OCI-LY7 (cell line): ENCODE results near the gene TP53AIP1. TPM values are rescaled to one million over a fixed set of nuclear protein-coding genes. Genes with fewer than 3 reads are reported as not detected.

Source experiments
- BruUV-seq: library from RNA; stranded (reverse); fragments of 400-500 nt; replicated peaks from 2 replicates; lab custom pipeline; 2021; lab: Mats Ljungman, UMichigan
- CTCF ChIA-PET: fragments of 300-600 bp; sonication (Branson Sonifier 250); formaldehyde crosslinking; loops from one replicate; lab custom pipeline; 2022; ENCODE audit warnings: antibody characterized with exemption; ENCODE audit not compliant: unreplicated experiment; lab: Charles Lee
- POLR2A ChIA-PET: fragments of 300-600 bp; sonication (Branson Sonifier 250); formaldehyde crosslinking; loops from one replicate; lab custom pipeline; 2022; ENCODE audit warnings: antibody characterized with exemption; lab: Charles Lee
- DNase-seq: peaks from one replicate; pipeline ENCODE4 v3.0.0-alpha.2; 2015; ENCODE audit warnings: low spot score
- H2AFZ ChIP-seq: fragments of 200-600 bp; sonication (generic), shearing (Covaris generic); 2 replicates; pipeline ENCODE4 v1.6.1; 2014; ENCODE audit warnings: mild to moderate bottlenecking, antibody characterized with exemption, low read length, moderate library complexity
- H3K27ac ChIP-seq: fragments of 200-600 bp; sonication (generic); 2 replicates; pipeline ENCODE4 v1.5.1; 2014; ENCODE audit warnings: mixed run types, low read depth, mild to moderate bottlenecking, moderate library complexity, low read length, inconsistent platforms; ENCODE audit not compliant: poor library complexity, severe bottlenecking
- H3K36me3 ChIP-seq: fragments of 200-600 bp; sonication (generic); 2 replicates; pipeline ENCODE4 v1.6.1; 2014; ENCODE audit warnings: mild to moderate bottlenecking, antibody characterized with exemption, low read length, moderate library complexity, mixed read lengths; ENCODE audit not compliant: insufficient read depth
- H3K4me1 ChIP-seq: fragments of 200-600 bp; sonication (generic); 2 replicates; pipeline ENCODE4 v1.5.1; 2014; ENCODE audit warnings: mild to moderate bottlenecking, low read length; ENCODE audit not compliant: insufficient read depth, poor library complexity, severe bottlenecking
- H3K4me2 ChIP-seq: fragments of 200-600 bp; sonication (generic); 2 replicates; pipeline ENCODE4 v1.6.1; 2014; ENCODE audit warnings: mild to moderate bottlenecking, low read length
- H3K4me3 ChIP-seq: fragments of 200-600 bp; sonication (generic); 2 replicates; pipeline ENCODE4 v1.5.1; 2014; ENCODE audit warnings: mild to moderate bottlenecking, low read depth, low read length; ENCODE audit not compliant: poor library complexity, severe bottlenecking
- H3K79me2 ChIP-seq: fragments of 200-600 bp; sonication (generic); 2 replicates; pipeline ENCODE4 v1.6.1; 2016; ENCODE audit warnings: low read depth, mild to moderate bottlenecking, low read length, moderate library complexity, mixed read lengths; ENCODE audit not compliant: insufficient read depth
- H3K9me2 ChIP-seq: fragments of 200-600 bp; sonication (generic); 2 replicates; pipeline ENCODE4 v1.6.1; 2016; ENCODE audit warnings: mild to moderate bottlenecking, low read length, mixed read lengths; ENCODE audit not compliant: insufficient read depth
- H3K9me3 ChIP-seq: fragments of 200-600 bp; sonication (generic); 2 replicates; pipeline ENCODE4 v1.6.1; 2014; ENCODE audit warnings: mild to moderate bottlenecking, mixed run types, low read length, mixed read lengths
- H4K20me1 ChIP-seq: fragments of 200-600 bp; sonication (generic); 2 replicates; pipeline ENCODE4 v1.6.1; 2014; ENCODE audit warnings: mild to moderate bottlenecking, antibody characterized with exemption, low read length, moderate library complexity, mixed read lengths; ENCODE audit not compliant: insufficient read depth
- CTCF ChIP-seq: fragments of 200-600 bp; sonication (generic); conservative IDR thresholded peaks from 2 replicates; pipeline ENCODE4 v1.5.1; 2014; ENCODE audit warnings: mild to moderate bottlenecking, antibody characterized with exemption, low read length, moderate library complexity, mixed read lengths
- EZH2phosphoT487 ChIP-seq: fragments of 200-600 bp; sonication (generic); IDR thresholded peaks from 2 replicates; pipeline ENCODE4 v1.6.1; 2018; ENCODE audit warnings: low read depth, borderline replicate concordance, mild to moderate bottlenecking, mixed run types, antibody characterized with exemption, low read length, moderate library complexity, mixed read lengths
- intact Hi-C: fragments of 100-400 bp; cut with micrococcal nuclease; formaldehyde crosslinking; loops from one replicate; pipeline ENCODE4 v1.10.0; 2022; ENCODE audit not compliant: unreplicated experiment
- total RNA-seq, 2 experiments: library from RNA; depleted of rRNA in 1 of 2; stranded (reverse); fragments of >200 nt in 1 of 2; shearing (Covaris generic) in 1 of 2; gene quantifications; 2 replicates each; pipeline ENCODE4 v1.2.3, GENCODE V29; 2014 to 2022

Gene TP53AIP1
- total RNA-seq, 2 experiments from 2014 or later, result not detected

- CTCF ChIA-PET, result no interaction called here
Measured at GRCh38 chr11:128904303-128904655, 38.4 kb downstream of the TP53AIP1 start.

GRCh38 chr11:128903248-128904061 lies 39.2 kb downstream of the TP53AIP1 start:
- CTCF ChIA-PET, result no interaction called here
- Histone ChIP-seq H3K4me3 (no peak overlapping the region), H2AFZ (no peak overlapping the region), H3K4me1 (no peaks in the 10 kb centered on the region), H3K27ac (no peak overlapping the region), H3K4me2 (no peak overlapping the region), H4K20me1 (no peaks in the 10 kb centered on the region), H3K9me2 (no peaks in the 10 kb centered on the region), H3K79me2 (no peaks in the 10 kb centered on the region), H3K36me3 (no peaks in the 10 kb centered on the region), H3K9me3 (no peaks in the 10 kb centered on the region)
- DNase-seq, result no peak
- no TSS peak for BruUV-seq
- POLR2A ChIA-PET, result no interaction called here
- intact Hi-C loops, result no loop called here
- no peak for TF ChIP-seq EZH2phosphoT487
- TF ChIP-seq CTCF, result no peak

More at GRCh38 chr11:128904303-128904655, 38.4 kb downstream of the TP53AIP1 start:
- Histone ChIP-seq H3K4me1 (no peaks in the 10 kb centered on the region), H3K9me2 (no peaks in the 10 kb centered on the region), H4K20me1 (no peaks in the 10 kb centered on the region), H2AFZ (no peak overlapping the region), H3K79me2 (no peaks in the 10 kb centered on the region), H3K9me3 (no peaks in the 10 kb centered on the region), H3K36me3 (no peaks in the 10 kb centered on the region), H3K4me3 (no peak overlapping the region), H3K27ac (no peak overlapping the region), H3K4me2 (no peak overlapping the region)
- intact Hi-C loops, result no loop called here
- POLR2A ChIA-PET, result no interaction called here
- DNase-seq, result no peak
- TF ChIP-seq CTCF, result no peak
- TF ChIP-seq EZH2phosphoT487, result no peak
- BruUV-seq, result no TSS peak

GRCh38 chr11:128902515-128903066 lies 40.1 kb downstream of the TP53AIP1 start:
- no TSS peak for BruUV-seq
- CTCF ChIA-PET, result no interaction called here

More at GRCh38 chr11:128902515-128903066, 40.1 kb downstream of the TP53AIP1 start:
- H3K9me3 ChIP-seq, result no peaks in the 10 kb centered on the region
- no peak overlapping the region for H2AFZ ChIP-seq
- no peak overlapping the region for H3K4me3 ChIP-seq
- no peak for DNase-seq
- H3K4me1 ChIP-seq, result no peaks in the 10 kb centered on the region
- H3K27ac ChIP-seq, result no peak overlapping the region
- no peaks in the 10 kb centered on the region for H3K9me2 ChIP-seq
- no peaks in the 10 kb centered on the region for H4K20me1 ChIP-seq
- TF ChIP-seq CTCF (no peak), EZH2phosphoT487 (no peak)
- H3K79me2 ChIP-seq, result no peaks in the 10 kb centered on the region
- POLR2A ChIA-PET, result no interaction called here
- no peak overlapping the region for H3K4me2 ChIP-seq
- no peaks in the 10 kb centered on the region for H3K36me3 ChIP-seq
- intact Hi-C loops, result no loop called here
